HCEC 1CT (cell line): ENCODE results near the gene CUX1.
"Not testable (repeated sequence)": the region's sequence is repeated elsewhere in the genome, so short reads cannot be mapped to it uniquely, and the experiment has no call there.

Source experiments
- DNase-seq: peaks from one replicate; pipeline ENCODE4 v3.0.0-alpha.2; 2017

CUX1 gene

GRCh38 chr7:101988060-101988459, 170.6 kb downstream of the CUX1 start:
- not testable (repeated sequence) for DNase-seq

GRCh38 chr7:101988513-101988912, 171.1 kb downstream of the CUX1 start:
- no peak for DNase-seq

- no peak for DNase-seq
These were observed 171.7 kb downstream of the CUX1 start for GRCh38 chr7:101989101-101989500.

- DNase-seq = no peak
These were observed 173.5 kb downstream of the CUX1 start for GRCh38 chr7:101990811-101991418.

DNA sequence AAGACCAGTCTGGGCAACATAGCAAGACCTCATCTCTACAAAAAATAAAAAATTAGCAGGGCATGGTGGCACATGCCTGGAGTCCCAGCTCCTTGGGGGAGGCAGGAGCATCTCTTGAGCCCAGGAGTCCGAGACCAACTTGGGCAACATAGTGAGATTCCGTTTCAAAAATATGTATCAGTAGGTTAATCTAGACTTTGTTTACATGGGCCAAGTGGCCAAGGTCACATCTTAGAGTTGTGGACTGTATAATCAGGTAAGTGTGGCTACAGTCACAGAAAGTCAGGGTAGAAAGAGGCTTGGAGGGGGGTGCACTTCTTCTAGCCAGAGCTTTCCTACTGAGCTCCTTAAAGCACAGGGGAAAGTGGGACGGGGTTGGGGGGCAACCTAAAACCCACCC, 174.4 kb downstream of the CUX1 start:
- DNase-seq = no peak

DNA sequence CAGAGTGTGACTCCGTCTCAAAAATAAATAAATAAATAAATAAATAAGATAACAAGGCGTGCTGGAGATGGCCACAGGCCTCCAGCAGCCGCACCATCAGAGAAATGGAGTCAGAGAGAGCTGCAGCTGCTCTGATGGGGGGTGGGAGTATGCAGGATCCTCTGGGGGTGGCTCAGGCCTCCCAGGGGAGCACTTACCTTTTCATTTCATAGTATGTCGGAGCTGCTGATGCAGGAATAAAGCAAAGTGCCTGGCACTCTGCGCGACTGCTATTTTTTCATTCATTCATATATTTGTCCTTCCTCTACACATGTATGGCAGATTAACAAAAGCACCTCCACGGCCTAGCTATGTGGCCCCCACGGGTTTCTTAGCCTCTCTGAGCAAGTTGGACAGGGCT, 175.9 kb downstream of the CUX1 start:
- DNase-seq = no peak

GRCh38 chr7:101995121-101995520, 177.7 kb downstream of the CUX1 start:
- no peak for DNase-seq

GRCh38 chr7:101996131-101996691, 178.8 kb downstream of the CUX1 start:
- DNase-seq = no peak

DNA sequence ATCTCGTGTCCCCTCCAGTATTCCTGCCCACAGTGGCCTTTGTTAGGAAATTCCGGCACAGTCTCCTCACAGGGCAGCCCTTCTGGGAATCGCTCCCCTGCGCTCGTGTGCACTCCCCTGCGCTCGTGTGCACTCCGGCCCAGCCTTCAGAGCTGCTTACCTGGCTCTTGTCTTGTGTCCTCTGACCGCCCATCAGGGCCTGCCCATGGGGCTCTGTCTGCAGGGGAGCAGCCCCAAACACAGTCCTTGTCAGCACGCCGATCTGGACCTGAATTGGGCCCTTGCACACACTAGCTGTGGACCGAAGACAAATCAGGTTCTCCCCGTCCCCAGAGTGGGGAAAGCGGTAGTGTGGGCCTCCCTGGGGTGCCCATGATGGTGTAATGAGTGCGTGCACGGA, 179.4 kb downstream of the CUX1 start:
- no peak for DNase-seq

GRCh38 chr7:101998029-101998905, 180.8 kb downstream of the CUX1 start:
- no peak for DNase-seq

DNA sequence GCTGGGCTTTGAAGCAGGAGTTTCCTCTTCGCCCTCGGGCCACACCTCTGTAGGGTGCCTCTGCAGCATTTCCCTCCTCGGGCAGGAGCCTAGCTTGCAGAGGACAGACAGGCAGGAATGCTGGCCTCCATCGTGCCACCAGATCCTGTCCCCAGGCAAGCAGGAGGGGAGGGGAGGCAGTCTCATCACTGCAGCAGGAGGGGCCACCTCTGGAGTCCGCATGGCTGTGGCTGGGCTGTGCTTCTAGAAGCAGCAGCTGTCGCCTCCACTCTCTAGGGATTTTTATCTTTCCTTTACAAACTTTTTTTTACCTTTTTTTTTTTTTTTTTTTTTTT, 181.4 kb downstream of the CUX1 start:
- DNase-seq = no peak

GRCh38 chr7:101999393-101999792, 182.0 kb downstream of the CUX1 start:
- DNase-seq = no peak

DNA sequence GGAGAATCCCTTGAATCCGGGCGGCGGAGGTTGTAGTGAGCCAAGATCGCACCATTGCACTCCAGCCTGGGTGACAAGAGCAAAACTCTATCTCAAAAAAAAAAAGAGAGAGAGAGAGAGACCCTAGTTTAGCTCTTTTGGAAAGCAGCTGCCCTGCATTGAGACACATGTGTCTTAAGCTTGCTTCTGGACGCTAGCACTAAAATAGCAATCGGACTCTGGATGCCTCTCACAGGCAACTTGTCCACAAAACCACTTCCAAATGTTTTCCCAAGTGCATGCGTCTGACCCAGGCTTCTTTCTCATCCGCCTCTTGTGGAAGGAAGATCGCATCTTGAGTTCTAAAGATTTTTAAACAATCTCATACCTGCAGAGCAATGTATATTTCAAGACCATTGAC, 182.7 kb downstream of the CUX1 start:
- DNase-seq = no peak

GRCh38 chr7:102004229-102004628, 186.8 kb downstream of the CUX1 start:
- DNase-seq = no peak

DNA sequence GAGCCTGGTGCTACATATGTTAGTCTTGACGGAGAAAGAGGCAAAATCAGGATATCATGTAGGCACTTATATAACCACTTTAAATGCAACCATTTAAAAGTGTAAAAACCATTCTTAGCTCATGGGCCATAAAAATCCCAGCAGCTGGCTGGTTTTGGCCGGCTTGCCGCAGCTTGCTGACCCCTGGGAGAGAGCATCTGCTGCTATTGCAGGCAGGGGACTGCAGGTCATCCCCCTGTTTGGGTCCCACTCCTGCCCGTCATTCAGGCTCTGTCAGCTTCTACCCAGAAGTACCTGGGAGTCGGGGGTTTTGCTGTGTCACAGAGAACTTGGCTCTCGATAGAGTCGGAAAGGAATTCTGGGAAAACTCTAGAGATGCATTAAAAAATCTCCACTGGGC, 187.4 kb downstream of the CUX1 start:
- no peak for DNase-seq

DNA sequence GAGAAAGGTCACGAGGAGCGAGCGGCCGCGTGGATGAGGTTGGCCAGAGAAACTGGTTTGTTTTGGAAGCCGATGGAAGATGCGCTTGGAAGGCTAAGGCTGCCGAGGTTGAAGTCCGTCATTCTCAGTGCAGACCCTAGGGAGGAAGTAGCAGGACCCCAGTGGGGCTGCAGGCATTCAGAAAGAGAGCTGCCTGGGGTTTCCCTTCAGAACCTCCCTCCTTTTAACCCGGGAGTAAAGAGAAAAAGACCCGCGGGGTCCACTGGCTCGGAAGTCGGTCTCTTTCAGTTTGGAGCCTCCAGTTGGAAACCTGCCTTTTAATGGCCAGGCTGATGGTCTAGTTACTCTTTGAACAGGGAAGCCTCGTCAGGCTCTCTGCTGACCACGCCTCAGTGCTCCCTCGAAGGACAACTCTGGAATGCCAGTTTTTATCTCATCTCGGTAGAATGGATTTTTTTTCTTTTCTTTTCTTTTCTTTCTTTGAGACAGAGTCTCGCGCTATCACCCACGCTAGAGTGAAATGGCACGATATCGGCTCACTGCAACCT, 188.6 kb downstream of the CUX1 start:
- no peak for DNase-seq

GRCh38 chr7:102006695-102007094, 189.3 kb downstream of the CUX1 start:
- no peak for DNase-seq

GRCh38 chr7:102008535-102009262, 191.3 kb downstream of the CUX1 start:
- DNase-seq = no peak

DNA sequence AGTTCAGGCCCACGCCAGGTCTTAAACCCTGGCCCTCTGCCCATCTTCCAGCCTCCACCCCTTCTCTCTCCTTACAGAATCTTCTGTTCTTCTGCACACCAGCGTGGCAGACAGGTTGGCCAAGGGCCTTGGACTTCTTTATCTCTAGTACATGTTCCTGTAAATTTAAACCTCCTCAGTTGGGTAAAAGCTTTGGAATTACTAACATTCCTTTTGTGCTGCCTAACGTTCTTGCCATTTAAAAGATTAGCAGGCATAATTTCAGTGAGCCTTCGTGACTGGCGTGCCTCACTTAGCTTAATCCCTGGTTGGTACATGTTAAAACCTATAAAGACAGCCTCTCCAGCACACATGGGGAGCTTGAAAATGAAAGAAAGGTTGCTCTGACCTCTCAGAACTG, 192.2 kb downstream of the CUX1 start:
- DNase-seq = no peak

DNA sequence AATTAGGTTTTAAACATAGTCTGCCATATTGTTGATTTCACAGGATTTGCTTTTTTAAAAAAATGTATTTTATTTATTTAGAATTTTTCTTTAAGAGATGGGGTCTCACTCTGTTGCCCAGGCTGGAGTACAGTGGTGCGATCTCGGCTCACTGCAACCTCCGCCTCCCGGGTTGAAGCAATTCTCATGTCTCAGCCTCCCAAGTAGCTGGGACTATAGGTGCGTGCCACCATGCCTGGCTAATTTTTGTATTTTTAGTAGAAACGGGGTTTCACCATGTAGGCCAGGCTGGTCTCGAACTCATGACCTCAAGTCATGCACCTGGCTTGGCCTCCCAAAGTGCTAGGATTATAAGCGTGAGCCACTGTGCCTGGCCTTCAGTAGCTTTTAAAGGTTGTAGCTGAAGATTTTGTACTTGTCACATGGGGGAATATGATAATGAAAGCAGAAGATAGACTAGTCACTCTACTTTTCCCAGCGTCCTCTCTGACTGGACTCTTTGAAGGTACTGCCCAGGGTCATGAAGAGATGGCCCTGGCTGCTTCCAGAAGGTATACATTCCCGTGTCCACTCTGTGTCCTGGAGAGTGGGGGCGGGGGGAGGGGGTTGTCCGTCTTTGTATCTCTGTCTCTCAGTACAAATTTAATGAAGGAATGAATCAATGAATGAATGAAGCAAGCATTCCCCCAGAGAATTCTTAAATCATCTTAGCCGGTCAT, 194.8 kb downstream of the CUX1 start:
- DNase-seq = not testable (repeated sequence)

DNA sequence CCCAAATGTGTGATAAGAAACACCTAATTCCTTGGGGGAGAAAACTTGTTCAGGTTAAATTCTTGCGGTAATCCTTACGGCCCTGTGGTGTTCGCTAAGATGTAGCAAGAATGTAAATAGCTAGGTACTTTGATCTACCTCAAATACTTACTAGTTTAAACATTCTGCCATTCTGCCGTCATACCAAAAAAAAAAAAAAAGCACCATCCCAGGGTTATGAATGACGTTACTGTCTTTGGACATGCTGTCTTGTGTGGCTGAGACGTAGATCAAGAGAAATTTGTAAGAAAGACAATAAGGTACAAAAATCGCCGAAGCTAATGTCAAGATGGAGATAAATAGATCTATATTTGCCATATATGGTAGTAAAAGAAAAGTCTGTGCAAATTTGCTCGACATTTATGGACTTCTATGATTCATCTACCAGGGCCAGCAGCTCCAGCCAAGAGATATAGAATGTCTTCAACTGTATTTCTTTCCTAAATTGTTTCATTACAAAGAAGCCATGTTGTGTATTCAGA, 195.6 kb downstream of the CUX1 start:
- peak; percentile 15 for DNase-seq

GRCh38 chr7:102018876-102019275, 201.4 kb downstream of the CUX1 start:
- DNase-seq = no peak
